Renal pelvis (tissue), 12 donors: ENCODE measurements around the gene LMNTD2. TPM values are rescaled to one million over a fixed set of nuclear protein-coding genes. Genes with fewer than 3 reads are reported as not detected.

ENCODE experiments used
- DNase-seq: peaks from one replicate; pipeline ENCODE4 v3.0.0-alpha.2; 2013
- long read RNA-seq, 16 experiments: transcript quantifications; one replicate each; lab custom pipeline, GENCODE V29; 2026
- polyA plus RNA-seq, 3 donors: library from polyadenylated mRNA; unstranded; fragments of 120-200 nt; gene quantifications; one replicate each; pipeline ENCODE4 v1.2.1, GENCODE V29; 2013; ENCODE audit not compliant: insufficient read length in 3 of 3

LMNTD2 gene
- 1 to 10 TPM; 4.2 to 4.9 (median 4.6) TPM for polyA plus RNA-seq
- long read RNA-seq, donor 1, result 0 reads
- long read RNA-seq, donor 2, result 0 reads
- long read RNA-seq, donor 3, partial matches to known transcripts, result 0 of 1 reads
- long read RNA-seq, donor 3, other reads (novel, unspliced or antisense), result 0 of 1 reads
- long read RNA-seq, donor 4, partial matches to known transcripts, result 188 of 229 reads
- long read RNA-seq, donor 4, other reads (novel, unspliced or antisense), result 41 of 229 reads
- long read RNA-seq, donor 5, partial matches to known transcripts, result 35 of 35 reads
- long read RNA-seq, donor 5, other reads (novel, unspliced or antisense), result 0 of 35 reads
- long read RNA-seq, donor 6, partial matches to known transcripts, result 50 of 77 reads
- long read RNA-seq, donor 6, other reads (novel, unspliced or antisense), result 27 of 77 reads
- long read RNA-seq, donor 7, result 0 reads
- long read RNA-seq, donor 8, result 0 reads
- long read RNA-seq, donor 9, result 0 reads
- long read RNA-seq, donor 10, partial matches to known transcripts, result 177 of 177 reads
- long read RNA-seq, donor 10, other reads (novel, unspliced or antisense), result 0 of 177 reads
- long read RNA-seq, donor 11, partial matches to known transcripts, result 30 of 47 reads
- long read RNA-seq, donor 11, other reads (novel, unspliced or antisense), result 17 of 47 reads
- long read RNA-seq, donor 12, result 0 reads
- long read RNA-seq, donor 13, partial matches to known transcripts, result 19 of 32 reads
- long read RNA-seq, donor 13, other reads (novel, unspliced or antisense), result 13 of 32 reads
- long read RNA-seq, donor 14, result 0 reads
- long read RNA-seq, donor 15, result 0 reads
- long read RNA-seq, donor 16, partial matches to known transcripts, result 6 of 6 reads
- long read RNA-seq, donor 16, other reads (novel, unspliced or antisense), result 0 of 6 reads

DNA sequence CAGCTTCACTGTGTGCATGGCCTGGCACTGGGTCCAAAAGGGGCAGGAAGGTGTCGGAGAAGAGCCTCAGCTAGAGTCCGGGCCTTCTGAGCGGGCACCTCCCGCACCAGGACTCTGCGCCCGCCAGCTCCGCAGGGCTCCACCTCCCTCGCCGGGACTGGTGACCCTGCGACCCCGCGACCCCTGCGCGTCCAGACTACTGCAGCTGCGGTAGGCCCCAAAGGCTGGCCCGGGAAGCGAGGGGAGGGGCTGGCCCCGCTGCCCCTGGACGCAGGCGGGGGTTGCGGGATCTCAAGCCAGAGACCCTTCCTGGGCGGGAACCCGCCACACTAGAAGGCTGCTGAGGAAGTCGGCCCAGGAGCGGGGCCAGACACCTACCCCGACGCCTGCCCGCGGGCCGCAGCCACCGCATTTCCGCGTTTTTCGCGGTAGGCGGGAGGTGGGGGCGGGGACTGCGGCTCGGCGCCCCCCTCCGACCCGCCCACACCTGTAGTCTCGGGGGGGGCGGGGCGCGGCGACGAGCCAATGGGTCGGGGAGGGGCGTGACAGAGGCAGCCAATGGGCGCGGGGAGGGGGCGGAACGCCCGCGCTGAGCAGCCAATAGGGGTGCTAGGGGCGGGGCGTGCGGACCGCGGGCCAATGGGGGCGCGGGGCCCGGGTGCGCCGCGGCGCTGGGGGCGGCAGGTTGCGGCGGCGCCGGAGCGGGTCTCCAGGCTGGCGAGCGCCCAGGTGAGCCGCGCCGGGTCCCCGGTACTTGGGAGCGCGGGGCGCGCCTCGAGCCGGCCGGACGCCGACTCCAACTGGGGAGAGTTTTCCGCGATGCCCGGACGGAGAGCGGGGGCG is at the start of gene LMNTD2, which contains the start of gene RASSF7:
LMNTD2 (minus strand) TSS at position 434 of the 843 bp plus-strand sequence; CDS start at position 412, 22 bp downstream.
RASSF7 (plus strand) TSS at position 666 of the 843 bp plus-strand sequence. CDS start 799 bp downstream, outside the sequence.
- DNase-seq, result peak; percentile 88

DNA sequence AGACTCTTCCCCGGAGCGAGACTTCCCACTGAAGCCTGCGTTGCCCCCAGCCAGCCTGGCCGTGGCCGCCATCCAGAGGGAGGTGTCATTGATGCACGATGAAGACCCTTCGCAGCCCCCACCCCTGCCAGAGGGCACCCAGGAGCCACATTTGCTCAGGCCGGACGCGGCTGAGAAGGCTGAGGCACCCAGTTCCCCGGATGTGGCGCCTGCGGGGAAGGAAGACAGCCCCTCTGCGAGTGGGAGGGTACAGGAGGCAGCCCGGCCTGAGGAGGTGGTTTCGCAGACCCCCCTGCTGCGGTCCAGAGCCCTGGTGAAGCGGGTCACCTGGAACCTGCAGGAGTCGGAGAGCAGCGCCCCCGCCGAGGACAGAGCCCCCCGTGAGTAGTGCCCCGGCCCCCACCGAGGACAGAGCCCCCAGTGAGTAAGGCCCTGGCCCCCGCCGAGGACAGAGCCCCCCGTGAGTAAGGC is 48.8 kb upstream of the LMNTD2 start:
- DNase-seq, result no peak

DNA sequence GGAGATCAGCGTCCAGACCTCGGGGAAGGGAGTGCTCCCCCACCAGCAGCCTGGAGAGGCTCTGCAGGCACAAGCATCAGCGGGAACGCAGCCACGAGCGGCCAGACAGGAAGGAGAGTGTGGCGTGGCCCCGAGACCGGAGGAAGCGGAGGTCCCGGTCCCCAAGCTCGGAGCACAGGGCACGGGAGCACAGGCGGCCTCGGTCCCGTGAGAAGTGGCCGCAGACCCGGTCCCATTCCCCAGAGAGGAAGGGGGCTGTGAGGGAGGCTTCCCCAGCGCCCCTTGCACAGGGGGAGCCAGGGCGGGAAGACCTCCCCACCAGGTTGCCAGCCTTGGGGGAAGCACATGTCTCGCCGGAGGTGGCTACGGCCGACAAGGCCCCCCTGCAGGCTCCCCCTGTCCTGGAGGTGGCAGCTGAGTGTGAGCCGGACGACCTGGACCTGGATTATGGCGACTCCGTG is 48.3 kb upstream of the LMNTD2 start:
- DNase-seq, result no peak

DNA sequence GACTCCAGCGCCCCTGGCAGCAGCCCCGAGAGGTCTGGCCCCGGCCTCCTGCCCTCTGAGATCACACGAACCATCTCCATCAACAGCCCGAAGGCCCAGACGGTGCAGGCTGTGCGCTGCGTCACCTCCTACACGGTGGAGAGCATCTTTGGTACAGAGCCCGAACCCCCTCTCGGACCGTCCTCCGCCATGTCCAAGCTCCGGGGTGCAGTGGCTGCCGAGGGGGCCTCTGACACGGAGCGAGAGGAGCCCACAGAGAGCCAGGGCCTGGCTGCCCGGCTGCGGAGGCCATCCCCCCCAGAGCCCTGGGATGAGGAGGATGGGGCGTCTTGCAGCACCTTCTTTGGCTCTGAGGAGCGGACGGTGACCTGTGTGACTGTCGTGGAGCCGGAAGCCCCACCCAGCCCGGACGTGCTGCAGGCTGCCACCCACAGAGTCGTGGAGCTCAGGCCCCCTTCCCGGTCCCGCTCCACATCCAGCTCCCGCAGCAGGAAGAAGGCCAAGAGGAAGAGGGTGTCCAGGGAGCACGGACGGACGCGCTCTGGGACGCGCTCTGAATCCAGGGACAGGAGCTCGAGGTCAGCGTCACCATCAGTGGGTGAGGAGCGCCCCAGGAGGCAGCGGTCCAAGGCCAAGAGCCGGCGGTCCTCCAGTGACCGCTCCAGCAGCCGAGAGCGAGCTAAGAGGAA is 47.6 kb upstream of the LMNTD2 start:
- no peak for DNase-seq

DNA sequence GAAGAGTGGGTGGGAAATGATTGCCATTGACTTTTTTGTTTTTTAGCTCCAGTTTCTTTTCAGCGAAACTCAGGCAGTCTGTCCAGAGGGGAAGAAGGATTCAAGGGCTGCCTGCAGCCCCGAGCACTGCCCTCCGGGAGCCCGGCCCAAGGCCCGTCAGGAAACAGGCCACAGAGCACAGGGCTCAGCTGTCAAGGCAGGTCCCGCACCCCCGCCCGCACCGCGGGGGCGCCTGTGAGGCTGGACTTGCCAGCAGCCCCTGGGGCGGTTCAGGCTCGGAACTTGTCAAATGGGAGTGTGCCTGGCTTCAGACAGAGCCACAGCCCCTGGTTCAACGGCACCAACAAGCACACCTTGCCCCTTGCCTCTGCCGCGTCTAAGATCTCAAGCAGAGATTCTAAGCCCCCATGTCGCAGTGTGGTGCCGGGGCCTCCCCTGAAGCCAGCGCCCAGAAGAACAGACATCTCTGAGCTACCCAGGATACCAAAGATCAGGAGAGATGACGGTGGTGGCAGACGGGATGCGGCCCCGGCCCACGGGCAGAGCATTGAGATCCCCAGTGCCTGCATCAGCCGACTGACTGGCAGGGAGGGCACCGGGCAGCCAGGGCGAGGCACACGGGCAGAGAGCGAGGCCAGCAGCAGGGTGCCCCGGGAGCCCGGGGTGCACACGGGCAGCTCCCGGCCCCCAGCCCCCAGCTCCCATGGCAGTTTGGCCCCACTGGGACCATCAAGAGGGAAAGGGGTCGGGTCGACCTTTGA is 46.7 kb upstream of the LMNTD2 start:
- DNase-seq, result no peak

- DNase-seq, result no peak
Observed at GRCh38 chr11:606245-606644, 45.7 kb upstream of the LMNTD2 start.

GRCh38 chr11:605286-606129 is 45.0 kb upstream of the LMNTD2 start:
- DNase-seq, result no peak

- DNase-seq, result no peak
Observed at GRCh38 chr11:603154-603553, 42.6 kb upstream of the LMNTD2 start.

- no peak for DNase-seq
Observed at GRCh38 chr11:601573-602245, 41.2 kb upstream of the LMNTD2 start.

- DNase-seq, result no peak
Observed at GRCh38 chr11:598005-598680, 37.6 kb upstream of the LMNTD2 start.

GRCh38 chr11:597166-597725 is 36.7 kb upstream of the LMNTD2 start:
- no peak for DNase-seq

- DNase-seq, result no peak
Observed at GRCh38 chr11:596374-596773, 35.8 kb upstream of the LMNTD2 start.

- DNase-seq, result no peak
Observed at GRCh38 chr11:595400-595799, 34.9 kb upstream of the LMNTD2 start.

GRCh38 chr11:593347-593746 is 32.8 kb upstream of the LMNTD2 start:
- DNase-seq, result no peak

DNA sequence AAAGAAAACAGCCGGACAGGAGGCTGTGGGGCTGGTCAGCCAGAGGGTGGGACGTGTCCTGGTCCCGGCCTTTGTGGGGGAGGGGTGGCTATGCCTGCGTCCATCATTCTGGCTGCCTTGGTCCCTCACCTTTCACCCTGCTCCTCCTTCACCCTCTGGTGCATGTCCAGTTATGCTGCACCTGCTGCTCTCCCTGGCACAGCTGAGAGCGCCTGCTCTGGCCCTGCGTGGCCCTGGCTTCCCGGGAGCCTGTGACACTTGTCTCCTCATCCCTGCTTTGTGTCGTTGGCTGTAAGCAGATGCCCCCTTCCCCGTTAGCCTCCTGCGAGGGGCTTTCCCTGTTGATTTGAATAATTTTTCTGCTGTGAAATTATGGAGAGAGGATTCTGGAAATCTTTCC is 32.4 kb upstream of the LMNTD2 start:
- no peak for DNase-seq

DNA sequence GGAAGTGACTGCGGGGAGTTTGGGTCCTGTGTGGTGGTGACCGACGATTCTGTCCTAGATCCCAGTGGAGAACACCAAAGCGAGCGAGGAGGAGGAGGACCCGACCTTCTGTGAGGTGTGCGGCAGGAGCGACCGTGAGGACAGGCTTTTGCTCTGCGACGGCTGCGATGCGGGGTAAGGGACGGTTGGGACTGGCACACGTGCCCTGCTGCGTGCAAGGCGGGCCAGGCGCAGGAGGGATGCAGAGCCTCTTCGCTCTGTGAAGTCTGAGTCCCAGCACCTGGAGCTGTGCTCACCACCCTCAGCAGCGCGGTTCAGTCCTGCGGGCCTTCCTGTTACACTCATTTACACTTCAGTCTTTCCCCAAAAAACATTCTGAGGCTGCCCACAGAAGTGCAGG is 32.0 kb upstream of the LMNTD2 start:
- no peak for DNase-seq

DNA sequence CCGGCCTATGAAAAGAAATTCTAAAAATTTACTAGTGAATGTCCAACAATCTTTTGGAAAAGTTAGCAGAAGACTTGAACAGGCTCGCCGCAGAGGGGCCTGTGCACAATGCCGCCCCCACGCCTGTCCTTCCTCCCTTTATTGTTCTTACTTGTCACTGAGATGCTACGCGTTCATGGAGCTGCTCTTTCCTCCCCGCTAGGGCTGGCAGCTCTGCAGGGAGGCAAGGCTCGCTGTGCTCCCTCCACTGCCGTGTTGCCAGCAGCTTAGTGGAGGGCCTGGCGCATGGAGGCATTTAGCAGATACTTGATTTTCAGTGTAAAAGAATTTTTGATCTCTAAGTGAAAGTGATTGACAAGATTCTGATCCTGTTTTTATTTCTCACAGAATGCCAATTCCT is 30.5 kb upstream of the LMNTD2 start:
- no peak for DNase-seq

- no peak for DNase-seq
Observed at GRCh38 chr11:589798-590197, 29.3 kb upstream of the LMNTD2 start.
